Neural progenitor cell (in vitro differentiated cells): ENCODE measurements around the gene TXNDC15.

Experiments used
- EZH2 ChIP-seq: fragments of 200-600 bp; sonication (generic); IDR thresholded peaks from 2 replicates; pipeline ENCODE4 v1.6.1; 2017; ENCODE audit warnings: antibody characterized with exemption, mild to moderate bottlenecking, moderate library complexity
- EZH2phosphoT487 ChIP-seq: fragments of 200-600 bp; sonication (generic); IDR thresholded peaks from 2 replicates; pipeline ENCODE4 v1.6.1; 2017; ENCODE audit warnings: antibody characterized with exemption
- TF ChIP-seq, protein P1 (sequence below): fragments of 200-600 bp; sonication (generic); IDR thresholded peaks from 2 replicates; pipeline ENCODE4 v1.5.1; 2017; ENCODE audit warnings: antibody characterized with exemption, mild to moderate bottlenecking

DNA sequence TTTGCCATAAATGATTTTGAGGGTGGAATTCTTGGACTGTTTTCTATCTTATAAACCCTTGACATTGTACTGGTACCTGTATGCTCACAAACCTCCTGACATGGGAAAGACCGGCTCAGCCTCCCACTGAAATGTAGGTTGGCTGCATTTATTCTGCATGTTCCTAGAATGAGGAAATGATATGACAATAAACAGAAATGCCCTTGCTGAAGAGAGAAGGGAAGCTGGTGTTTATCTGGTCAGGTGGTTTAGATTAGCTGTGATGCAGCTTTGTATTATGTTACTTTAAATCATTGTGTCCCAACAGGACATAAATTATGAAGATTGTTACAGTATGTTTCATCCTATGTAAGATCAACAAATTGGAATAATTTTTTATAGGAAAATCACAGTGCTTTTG is 70.5 kb downstream of the TXNDC15 start:
- TF ChIP-seq, protein P1, sequence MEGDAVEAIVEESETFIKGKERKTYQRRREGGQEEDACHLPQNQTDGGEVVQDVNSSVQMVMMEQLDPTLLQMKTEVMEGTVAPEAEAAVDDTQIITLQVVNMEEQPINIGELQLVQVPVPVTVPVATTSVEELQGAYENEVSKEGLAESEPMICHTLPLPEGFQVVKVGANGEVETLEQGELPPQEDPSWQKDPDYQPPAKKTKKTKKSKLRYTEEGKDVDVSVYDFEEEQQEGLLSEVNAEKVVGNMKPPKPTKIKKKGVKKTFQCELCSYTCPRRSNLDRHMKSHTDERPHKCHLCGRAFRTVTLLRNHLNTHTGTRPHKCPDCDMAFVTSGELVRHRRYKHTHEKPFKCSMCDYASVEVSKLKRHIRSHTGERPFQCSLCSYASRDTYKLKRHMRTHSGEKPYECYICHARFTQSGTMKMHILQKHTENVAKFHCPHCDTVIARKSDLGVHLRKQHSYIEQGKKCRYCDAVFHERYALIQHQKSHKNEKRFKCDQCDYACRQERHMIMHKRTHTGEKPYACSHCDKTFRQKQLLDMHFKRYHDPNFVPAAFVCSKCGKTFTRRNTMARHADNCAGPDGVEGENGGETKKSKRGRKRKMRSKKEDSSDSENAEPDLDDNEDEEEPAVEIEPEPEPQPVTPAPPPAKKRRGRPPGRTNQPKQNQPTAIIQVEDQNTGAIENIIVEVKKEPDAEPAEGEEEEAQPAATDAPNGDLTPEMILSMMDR, result no peak
- TF ChIP-seq EZH2, result no peak
- no peak for TF ChIP-seq EZH2phosphoT487
